Upper lobe of left lung (tissue), 4 donors: ENCODE measurements around the gene IMP3.
A peak's percentile ranks its signal among the peaks of the same experiment; 100 is the strongest.

Experiments used
- EP300 ChIP-seq, 4 donors: sonication (generic); formaldehyde crosslinking; IDR thresholded peaks; one replicate each; pipeline ENCODE4 v1.5.1; 2017; ENCODE audit warnings: antibody characterized with exemption in 4 of 4, control low read depth in 2 of 4
- POLR2A ChIP-seq, 4 donors: fragments of 450-650 bp; IDR thresholded peaks; one replicate each; pipeline ENCODE4 v1.5.1; 2016 to 2017; ENCODE audit warnings: antibody characterized with exemption in 4 of 4, mild to moderate bottlenecking in 2 of 4
- POLR2AphosphoS5 ChIP-seq, 2 donors: sonication (generic); formaldehyde crosslinking; IDR thresholded peaks; one replicate each; pipeline ENCODE4 v1.5.1; 2017; ENCODE audit warnings: antibody characterized with exemption in 2 of 2
- TF ChIP-seq, protein P1 (sequence below), 6 experiments: fragments of 450-650 bp in 4 of 6; fragments of 200-600 bp in 2 of 6; sonication (generic) in 2 of 6; IDR thresholded peaks; one replicate each; pipeline ENCODE4 v1.5.1; 2016 to 2019; ENCODE audit warnings: antibody characterized with exemption in 6 of 6

DNA sequence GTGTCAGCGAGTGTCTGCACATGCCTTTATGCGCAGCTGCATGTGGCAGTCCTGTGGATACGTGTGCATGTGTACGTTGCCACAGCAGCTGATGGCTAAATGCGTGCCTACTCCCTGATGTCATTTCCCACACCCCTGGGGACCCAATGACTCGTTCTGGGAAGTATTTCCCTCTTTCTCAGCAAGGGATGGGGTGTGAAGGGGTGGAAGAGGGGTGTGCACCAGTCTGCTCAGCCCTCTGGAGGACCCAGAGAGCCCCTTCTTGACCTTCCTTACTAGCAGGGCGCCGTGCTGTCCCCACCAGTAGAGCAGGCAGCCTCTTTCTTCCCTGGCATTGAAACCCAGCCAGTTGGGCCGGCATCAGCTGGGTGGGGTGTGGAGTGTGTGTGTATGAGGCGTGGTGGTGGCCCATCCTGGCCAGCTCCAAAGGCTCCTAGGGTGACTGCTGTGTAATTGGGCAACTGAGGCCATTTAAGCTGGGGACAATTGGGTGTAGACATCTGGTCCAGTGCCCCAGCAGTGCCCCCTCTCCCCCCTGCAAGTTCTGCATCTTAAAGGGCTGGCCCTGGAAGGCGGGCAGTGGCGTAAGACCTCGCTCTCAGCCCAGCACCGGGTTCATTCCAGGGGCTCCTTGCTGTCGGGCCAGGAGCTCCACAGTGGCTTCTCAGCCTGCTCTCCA is 26.9 kb upstream of the IMP3 start:
- TF ChIP-seq, protein P1, sequence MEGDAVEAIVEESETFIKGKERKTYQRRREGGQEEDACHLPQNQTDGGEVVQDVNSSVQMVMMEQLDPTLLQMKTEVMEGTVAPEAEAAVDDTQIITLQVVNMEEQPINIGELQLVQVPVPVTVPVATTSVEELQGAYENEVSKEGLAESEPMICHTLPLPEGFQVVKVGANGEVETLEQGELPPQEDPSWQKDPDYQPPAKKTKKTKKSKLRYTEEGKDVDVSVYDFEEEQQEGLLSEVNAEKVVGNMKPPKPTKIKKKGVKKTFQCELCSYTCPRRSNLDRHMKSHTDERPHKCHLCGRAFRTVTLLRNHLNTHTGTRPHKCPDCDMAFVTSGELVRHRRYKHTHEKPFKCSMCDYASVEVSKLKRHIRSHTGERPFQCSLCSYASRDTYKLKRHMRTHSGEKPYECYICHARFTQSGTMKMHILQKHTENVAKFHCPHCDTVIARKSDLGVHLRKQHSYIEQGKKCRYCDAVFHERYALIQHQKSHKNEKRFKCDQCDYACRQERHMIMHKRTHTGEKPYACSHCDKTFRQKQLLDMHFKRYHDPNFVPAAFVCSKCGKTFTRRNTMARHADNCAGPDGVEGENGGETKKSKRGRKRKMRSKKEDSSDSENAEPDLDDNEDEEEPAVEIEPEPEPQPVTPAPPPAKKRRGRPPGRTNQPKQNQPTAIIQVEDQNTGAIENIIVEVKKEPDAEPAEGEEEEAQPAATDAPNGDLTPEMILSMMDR (IDR thresholded peaks at IDR 0.05): peak in 1 of 6 experiments; percentile 14
- TF ChIP-seq POLR2A (IDR thresholded peaks at IDR 0.05) (peak in 1 of 4 donors; percentile 25), POLR2AphosphoS5 (IDR thresholded peaks at IDR 0.05) (peak; percentile 81 to 92), EP300 (IDR thresholded peaks at IDR 0.05) (peak; percentile 87 to 95 (median 92))
